ENCODE results near the gene SEMA3B. TPM values are rescaled to one million over a fixed set of nuclear protein-coding genes. Genes with fewer than 3 reads are reported as not detected.
A peak's percentile ranks its signal among the peaks of the same experiment; 100 is the strongest.

Gene SEMA3B
- total RNA-seq, 4 donors from 2014 or later: 0.70 to 8.2 (median 2.4) TPM

DNA sequence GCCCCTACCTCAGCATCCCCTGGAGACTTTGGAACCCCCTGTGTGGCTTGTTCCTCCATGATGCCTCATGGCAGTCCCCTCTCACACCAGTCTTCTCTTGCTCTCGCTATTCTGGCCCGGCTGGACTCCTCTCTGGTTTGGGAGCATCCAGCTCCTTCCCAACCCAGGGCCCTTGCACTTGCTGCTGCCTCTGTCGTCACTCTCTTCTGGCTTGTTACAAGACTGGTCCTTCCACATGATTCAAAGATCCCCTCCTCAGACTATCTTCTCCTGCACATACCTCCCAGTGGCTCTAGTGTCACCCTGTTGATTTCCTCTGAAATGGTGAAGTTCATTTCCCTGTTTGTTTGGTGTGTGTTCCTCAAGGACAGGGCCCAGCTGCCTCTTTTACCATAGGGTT, 39.5 kb upstream of the SEMA3B start:
- DNase-seq: no peak
- Histone ChIP-seq H3K4me3 (no peak overlapping the region), H3K27me3 (peaks cover 0 to 5% (median 0%) of the 10 kb centered on the region in 4 donors), H3K36me3 (no peaks in the 10 kb centered on the region), H3K4me1 (peaks cover 24 to 57% (median 30%) of the 10 kb centered on the region in 3 donors), H3K9me3 (no peaks in the 10 kb centered on the region), H3K27ac (peak overlapping the region; percentile 59 to 95 (median 90))
- TF ChIP-seq, protein P1, sequence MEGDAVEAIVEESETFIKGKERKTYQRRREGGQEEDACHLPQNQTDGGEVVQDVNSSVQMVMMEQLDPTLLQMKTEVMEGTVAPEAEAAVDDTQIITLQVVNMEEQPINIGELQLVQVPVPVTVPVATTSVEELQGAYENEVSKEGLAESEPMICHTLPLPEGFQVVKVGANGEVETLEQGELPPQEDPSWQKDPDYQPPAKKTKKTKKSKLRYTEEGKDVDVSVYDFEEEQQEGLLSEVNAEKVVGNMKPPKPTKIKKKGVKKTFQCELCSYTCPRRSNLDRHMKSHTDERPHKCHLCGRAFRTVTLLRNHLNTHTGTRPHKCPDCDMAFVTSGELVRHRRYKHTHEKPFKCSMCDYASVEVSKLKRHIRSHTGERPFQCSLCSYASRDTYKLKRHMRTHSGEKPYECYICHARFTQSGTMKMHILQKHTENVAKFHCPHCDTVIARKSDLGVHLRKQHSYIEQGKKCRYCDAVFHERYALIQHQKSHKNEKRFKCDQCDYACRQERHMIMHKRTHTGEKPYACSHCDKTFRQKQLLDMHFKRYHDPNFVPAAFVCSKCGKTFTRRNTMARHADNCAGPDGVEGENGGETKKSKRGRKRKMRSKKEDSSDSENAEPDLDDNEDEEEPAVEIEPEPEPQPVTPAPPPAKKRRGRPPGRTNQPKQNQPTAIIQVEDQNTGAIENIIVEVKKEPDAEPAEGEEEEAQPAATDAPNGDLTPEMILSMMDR (IDR thresholded peaks at IDR 0.05): no peak
- TF ChIP-seq POLR2A (IDR thresholded peaks at IDR 0.05): no peak
- WGBS, 2 donors: 85 to 93% methylated on average over 3 of the region's 3 CpGs
- intact Hi-C loops (cut with DNase I): no loop called here

DNA sequence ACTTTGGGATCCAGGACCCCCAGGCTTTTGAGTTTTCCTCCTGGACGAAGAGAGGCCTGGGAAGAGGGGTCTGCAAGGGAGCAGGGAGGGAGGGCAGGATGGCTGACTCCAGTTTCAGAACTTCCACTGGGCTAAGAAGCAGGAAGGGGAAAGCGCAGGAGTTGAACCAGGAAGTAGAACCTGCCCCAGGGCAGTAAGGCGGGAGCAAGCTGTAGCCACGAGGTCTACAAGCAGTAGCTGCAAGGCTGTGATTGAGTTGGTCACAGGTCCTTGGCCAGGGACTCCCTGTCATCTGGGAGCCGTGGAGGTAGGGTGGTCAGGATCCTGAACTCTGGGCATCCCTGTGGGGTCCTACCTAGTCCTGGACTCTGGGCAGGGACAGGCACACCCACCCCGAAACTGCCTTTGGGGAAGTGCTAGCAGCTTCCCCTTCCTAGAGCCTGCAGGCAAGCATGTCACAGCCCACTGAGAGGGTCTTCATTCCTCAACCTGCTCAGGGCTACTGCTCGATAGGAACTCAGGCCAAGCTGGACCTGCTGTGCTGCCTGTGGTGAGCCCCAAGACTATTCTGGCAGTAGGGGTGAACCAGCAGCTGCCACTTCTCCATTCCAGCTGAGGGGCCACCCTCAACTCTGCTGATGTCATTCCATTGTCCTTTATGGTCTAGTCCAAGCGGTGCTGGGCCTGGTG, 38.7 kb upstream of the SEMA3B start:
- intact Hi-C loops (cut with DNase I): no loop called here
- WGBS, 2 donors: 37 to 67% methylated on average over 4 to 7 of the region's 8 CpGs

DNA sequence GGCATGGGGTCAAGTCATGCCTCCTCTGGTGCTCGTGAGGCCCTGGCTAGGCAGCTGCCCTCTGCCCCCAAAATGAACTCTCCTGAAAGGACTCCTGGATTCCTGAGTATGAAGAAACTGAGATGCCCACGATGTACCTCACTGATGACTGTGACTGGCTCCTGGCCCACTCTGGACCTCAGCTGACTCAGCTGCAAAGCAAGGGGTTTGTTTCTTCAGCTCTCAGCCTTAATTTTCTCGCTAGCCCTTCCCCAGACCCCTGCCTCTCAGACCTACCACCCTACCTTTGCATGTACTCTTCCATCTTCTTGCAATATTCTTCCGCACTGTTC, 38.2 kb upstream of the SEMA3B start:
- Histone ChIP-seq H3K27me3 (no peaks in the 10 kb centered on the region), H3K27ac (peak overlapping the region in 3 of 4 donors; percentile 59 to 94 (median 86)), H3K9me3 (no peaks in the 10 kb centered on the region), H3K4me3 (no peak overlapping the region), H3K36me3 (no peaks in the 10 kb centered on the region), H3K4me1 (peaks cover 24 to 64% (median 38%) of the 10 kb centered on the region in 3 donors)
- DNase-seq: no peak
- intact Hi-C loops (cut with DNase I): no loop called here
- no peak for TF ChIP-seq POLR2A (IDR thresholded peaks at IDR 0.05)
- TF ChIP-seq, protein P1 (IDR thresholded peaks at IDR 0.05): no peak
- WGBS, 2 donors: 82 to 91% methylated on average over 3 to 4 of the region's 4 CpGs

More for the DNA sequence above, 38.7 kb upstream of the SEMA3B start:
- Histone ChIP-seq H3K4me1 (peaks cover 24 to 64% (median 36%) of the 10 kb centered on the region in 3 donors), H3K27ac (peak overlapping the region; percentile 59 to 95 (median 90)), H3K27me3 (no peaks in the 10 kb centered on the region), H3K4me3 (no peak overlapping the region), H3K36me3 (no peaks in the 10 kb centered on the region), H3K9me3 (no peaks in the 10 kb centered on the region)
- TF ChIP-seq POLR2A (IDR thresholded peaks at IDR 0.05): no peak
- TF ChIP-seq, protein P1 (IDR thresholded peaks at IDR 0.05): no peak
- no peak for DNase-seq

DNA sequence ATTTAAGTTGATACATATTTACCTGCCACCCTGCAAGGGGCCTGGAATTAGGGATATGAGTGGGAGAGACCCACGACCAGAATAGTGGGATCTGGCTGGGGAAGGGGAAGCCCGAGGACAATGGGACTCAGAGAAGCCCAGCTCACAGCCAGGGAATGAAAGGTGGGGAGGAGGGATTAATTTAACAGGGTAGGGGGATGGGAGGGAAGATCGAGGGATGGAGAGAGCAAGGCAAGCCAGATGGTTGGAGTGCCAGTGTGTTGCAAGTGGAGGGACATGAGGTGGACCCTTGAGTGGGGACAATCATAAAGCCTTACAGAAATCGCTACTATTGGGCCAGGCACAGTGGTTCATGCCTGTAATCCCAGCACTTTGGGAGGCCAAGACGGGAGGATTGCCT, 37.4 kb upstream of the SEMA3B start:
- no peak for DNase-seq
- H3K27ac ChIP-seq: no peak overlapping the region
- 70 to 73% methylated on average over 5 of the region's 5 CpGs for WGBS, 2 donors

DNA sequence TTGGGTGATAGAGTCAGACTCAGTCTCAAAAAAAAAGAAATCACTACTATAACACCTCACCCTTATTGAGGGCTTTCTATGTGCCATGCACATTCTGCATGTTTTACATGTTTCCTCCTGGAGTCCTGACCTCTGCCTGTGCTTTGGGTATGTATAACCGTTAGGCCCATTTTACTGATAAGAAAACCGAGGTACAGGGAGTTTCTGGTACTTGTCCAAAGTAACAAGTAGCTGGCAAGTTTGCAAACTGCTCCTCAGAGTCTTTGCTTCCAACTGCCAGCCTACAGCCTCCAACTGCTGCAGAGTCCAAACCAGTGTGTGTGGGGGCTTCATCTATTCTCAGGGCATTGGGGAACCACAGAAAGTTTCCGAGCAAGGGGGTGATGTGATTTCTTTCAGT, 36.6 kb upstream of the SEMA3B start:
- no peak for DNase-seq
- H3K9me3 ChIP-seq: no peaks in the 10 kb centered on the region
- peaks cover 21 to 59% (median 27%) of the 10 kb centered on the region in 3 donors for H3K4me1 ChIP-seq
- H3K4me3 ChIP-seq: no peak overlapping the region
- WGBS, 2 donors: 76% methylated on average over 3 of the region's 3 CpGs
- H3K36me3 ChIP-seq: no peaks in the 10 kb centered on the region
- no peaks in the 10 kb centered on the region for H3K27me3 ChIP-seq
- no peak overlapping the region for H3K27ac ChIP-seq
- no peak for TF ChIP-seq POLR2A (IDR thresholded peaks at IDR 0.05)
- TF ChIP-seq, protein P1 (IDR thresholded peaks at IDR 0.05): no peak
- intact Hi-C loops (cut with DNase I): no loop called here

More for the DNA sequence above, 37.4 kb upstream of the SEMA3B start:
- Histone ChIP-seq H3K4me3 (no peak overlapping the region), H3K4me1 (peaks cover 21 to 59% (median 33%) of the 10 kb centered on the region in 3 donors), H3K27me3 (no peaks in the 10 kb centered on the region), H3K9me3 (no peaks in the 10 kb centered on the region), H3K36me3 (no peaks in the 10 kb centered on the region)
- TF ChIP-seq, protein P1 (IDR thresholded peaks at IDR 0.05): no peak
- TF ChIP-seq POLR2A (IDR thresholded peaks at IDR 0.05): no peak
- intact Hi-C loops (cut with DNase I): no loop called here
